GM19238 (cell line): ENCODE results near the gene TTLL5.
"Not testable (repeated sequence)": the region's sequence is repeated elsewhere in the genome, so short reads cannot be mapped to it uniquely, and the experiment has no call there.

Experiments
- DNase-seq: peaks from one replicate; pipeline ENCODE4 v3.0.0; 2011; ENCODE audit warnings: low spot score; ENCODE audit not compliant: insufficient read length

Gene TTLL5

GRCh38 chr14:75831952-75832351, 170.9 kb downstream of the TTLL5 start:
- no peak for DNase-seq

GRCh38 chr14:75832621-75833297, 171.7 kb downstream of the TTLL5 start:
- no peak for DNase-seq

GRCh38 chr14:75833326-75834020, 172.4 kb downstream of the TTLL5 start:
- no peak for DNase-seq

- no peak for DNase-seq
Measured at GRCh38 chr14:75835156-75835725, 174.2 kb downstream of the TTLL5 start.

- no peak for DNase-seq
Measured at GRCh38 chr14:75835737-75836136, 174.7 kb downstream of the TTLL5 start.

GRCh38 chr14:75837151-75837787, 176.2 kb downstream of the TTLL5 start:
- DNase-seq = no peak

- no peak for DNase-seq
Measured at GRCh38 chr14:75840911-75841310, 179.9 kb downstream of the TTLL5 start.

- DNase-seq = no peak
Measured at GRCh38 chr14:75842551-75842950, 181.5 kb downstream of the TTLL5 start.

GRCh38 chr14:75844486-75844885, 183.4 kb downstream of the TTLL5 start:
- no peak for DNase-seq

- DNase-seq = no peak
Measured at GRCh38 chr14:75845136-75845804, 184.2 kb downstream of the TTLL5 start.

GRCh38 chr14:75846694-75847093, 185.6 kb downstream of the TTLL5 start:
- not testable (repeated sequence) for DNase-seq

GRCh38 chr14:75847584-75847983, 186.5 kb downstream of the TTLL5 start:
- no peak for DNase-seq

GRCh38 chr14:75848167-75848913, 187.3 kb downstream of the TTLL5 start:
- no peak for DNase-seq

- no peak for DNase-seq
Measured at GRCh38 chr14:75849300-75849895, 188.4 kb downstream of the TTLL5 start.

GRCh38 chr14:75851574-75851866, 190.5 kb downstream of the TTLL5 start:
- no peak for DNase-seq

GRCh38 chr14:75854111-75854799, 193.2 kb downstream of the TTLL5 start:
- no peak for DNase-seq

- no peak for DNase-seq
Measured at GRCh38 chr14:75857199-75857598, 196.2 kb downstream of the TTLL5 start.

GRCh38 chr14:75858362-75858761, 197.3 kb downstream of the TTLL5 start:
- no peak for DNase-seq

- DNase-seq = no peak
Measured at GRCh38 chr14:75859746-75860145, 198.7 kb downstream of the TTLL5 start.

- DNase-seq = no peak
Measured at GRCh38 chr14:75860561-75861160, 199.6 kb downstream of the TTLL5 start.
